ENCODE data around the gene ZFAND2A. TPM values are rescaled to one million over a fixed set of nuclear protein-coding genes. Genes with fewer than 3 reads are reported as not detected.
"Not testable (repeated sequence)": the region's sequence is repeated elsewhere in the genome, so short reads cannot be mapped to it uniquely, and the experiment has no call there.

The ZFAND2A gene
- 21.2 and 21.9 TPM in 2 replicates for total RNA-seq

- Mint-ChIP-seq H3K9me3 (no peaks in the 10 kb centered on the region), H3K27me3 (ENCODE audit: insufficient read depth) (no peaks in the 10 kb centered on the region), H3K27ac (peak within 1 kb of the TSS; percentile 80), H3K4me3 (peak within 1 kb of the TSS; percentile 93), H3K36me3 (ENCODE audit: low read depth) (peaks cover 17% of the 10 kb centered on the region), H3K4me1 (ENCODE audit: low read depth) (peaks cover 28% of the 10 kb centered on the region)
- intact Hi-C loops (cut with micrococcal nuclease) = loop anchor here (1.0 to 10.0 kb wide), 5 partner anchors 9 to 185 kb away; partner anchors contain the start of genes COX19 and GPR146
- DNase-seq (ENCODE audit: low spot score) = peak; percentile 99
Observed at GRCh38 chr7:1159891-1160669, at the start of gene ZFAND2A. Gene ZFAND2A (minus strand): TSS chr7:1160196. CDS start chr7:1158212, 1,984 bp downstream.

DNA sequence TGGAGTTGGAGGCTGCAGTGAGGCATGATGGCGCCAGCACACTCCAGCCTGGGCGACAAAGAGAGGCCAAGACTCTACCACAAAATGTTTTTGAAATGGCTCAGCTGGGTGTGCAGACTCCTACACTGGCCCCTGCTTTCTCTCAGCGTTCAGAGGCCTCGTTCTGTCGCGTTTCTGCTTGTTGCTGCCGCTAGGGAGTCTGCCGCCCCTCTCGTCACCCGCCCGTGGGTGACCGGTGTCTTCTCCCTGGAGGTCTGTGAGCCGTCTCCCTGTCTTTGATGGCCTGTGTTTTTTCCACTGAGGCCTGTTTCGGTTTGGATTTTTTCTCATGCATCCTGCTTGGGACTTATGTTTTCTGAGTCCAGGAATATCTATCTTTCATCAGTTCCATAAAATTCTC, 49.1 kb upstream of the ZFAND2A start:
- no peaks in the 10 kb centered on the region for H3K36me3 Mint-ChIP-seq (ENCODE audit: low read depth)
- H3K4me1 Mint-ChIP-seq (ENCODE audit: low read depth) = no peaks in the 10 kb centered on the region
- intact Hi-C loops (cut with micrococcal nuclease) = no loop called here
- no peak overlapping the region for H3K4me3 Mint-ChIP-seq
- H3K27me3 Mint-ChIP-seq (ENCODE audit: insufficient read depth) = peaks cover 31% of the 10 kb centered on the region
- H3K27ac Mint-ChIP-seq = no peak overlapping the region
- no peaks in the 10 kb centered on the region for H3K9me3 Mint-ChIP-seq
- no peak for DNase-seq (ENCODE audit: low spot score)

GRCh38 chr7:1205742-1206141, 45.7 kb upstream of the ZFAND2A start:
- not testable (repeated sequence) for H3K4me3 Mint-ChIP-seq; DNase-seq (ENCODE audit: low spot score); H3K36me3 Mint-ChIP-seq (ENCODE audit: low read depth)

GRCh38 chr7:1204460-1205140, 44.6 kb upstream of the ZFAND2A start:
- DNase-seq (ENCODE audit: low spot score) = no peak
- H3K4me1 Mint-ChIP-seq (ENCODE audit: low read depth) = no peaks in the 10 kb centered on the region
- intact Hi-C loops (cut with micrococcal nuclease) = no loop called here
- no peaks in the 10 kb centered on the region for H3K9me3 Mint-ChIP-seq
- peaks cover 5% of the 10 kb centered on the region for H3K27me3 Mint-ChIP-seq (ENCODE audit: insufficient read depth)
- H3K36me3 Mint-ChIP-seq (ENCODE audit: low read depth) = no peaks in the 10 kb centered on the region
- H3K4me3 Mint-ChIP-seq = no peak overlapping the region
- H3K27ac Mint-ChIP-seq = no peak overlapping the region

More at GRCh38 chr7:1205742-1206141, 45.7 kb upstream of the ZFAND2A start:
- H3K4me1 Mint-ChIP-seq (ENCODE audit: low read depth); H3K9me3 Mint-ChIP-seq; intact Hi-C loops (cut with micrococcal nuclease); H3K27ac Mint-ChIP-seq: not testable (repeated sequence)
- peaks cover 14% of the 10 kb centered on the region for H3K27me3 Mint-ChIP-seq (ENCODE audit: insufficient read depth)

- H3K27ac Mint-ChIP-seq; H3K4me3 Mint-ChIP-seq; H3K9me3 Mint-ChIP-seq; intact Hi-C loops (cut with micrococcal nuclease); H3K27me3 Mint-ChIP-seq (ENCODE audit: insufficient read depth); DNase-seq (ENCODE audit: low spot score); H3K4me1 Mint-ChIP-seq (ENCODE audit: low read depth); H3K36me3 Mint-ChIP-seq (ENCODE audit: low read depth): not testable (repeated sequence)
Observed at GRCh38 chr7:1202914-1203313, 42.9 kb upstream of the ZFAND2A start.

GRCh38 chr7:1201916-1202315, 41.9 kb upstream of the ZFAND2A start:
- no peak for DNase-seq (ENCODE audit: low spot score)
- Mint-ChIP-seq H3K9me3 (no peaks in the 10 kb centered on the region), H3K36me3 (ENCODE audit: low read depth) (no peaks in the 10 kb centered on the region), H3K27me3 (ENCODE audit: insufficient read depth) (no peaks in the 10 kb centered on the region), H3K4me1 (ENCODE audit: low read depth) (no peaks in the 10 kb centered on the region), H3K27ac (no peak overlapping the region), H3K4me3 (no peak overlapping the region)
- intact Hi-C loops (cut with micrococcal nuclease) = no loop called here

DNA sequence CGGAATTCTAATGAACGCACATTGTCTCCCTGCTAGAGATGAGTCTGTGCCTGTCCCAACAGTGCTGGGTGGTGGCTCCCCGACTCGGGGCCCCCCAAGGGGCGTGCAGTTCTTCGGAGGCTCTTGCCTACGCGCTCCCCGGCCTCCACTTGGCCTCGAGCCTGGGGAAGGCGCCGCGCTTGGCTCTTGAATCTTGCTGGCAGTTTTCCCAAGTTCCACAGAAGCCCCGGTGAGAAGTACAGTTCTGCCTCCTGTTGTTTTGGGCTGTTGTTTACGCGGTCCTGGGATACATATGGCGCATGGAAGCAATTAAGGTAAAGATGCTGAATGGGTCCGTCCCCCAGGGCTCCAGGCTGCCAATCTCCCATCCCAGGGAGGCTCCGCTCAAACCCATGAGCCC, 40.0 kb upstream of the ZFAND2A start:
- Mint-ChIP-seq H3K4me1 (ENCODE audit: low read depth) (no peaks in the 10 kb centered on the region), H3K9me3 (no peaks in the 10 kb centered on the region), H3K4me3 (no peak overlapping the region), H3K27me3 (ENCODE audit: insufficient read depth) (peaks cover 3% of the 10 kb centered on the region), H3K36me3 (ENCODE audit: low read depth) (no peaks in the 10 kb centered on the region), H3K27ac (no peak overlapping the region)
- intact Hi-C loops (cut with micrococcal nuclease) = no loop called here
- DNase-seq (ENCODE audit: low spot score) = no peak

DNA sequence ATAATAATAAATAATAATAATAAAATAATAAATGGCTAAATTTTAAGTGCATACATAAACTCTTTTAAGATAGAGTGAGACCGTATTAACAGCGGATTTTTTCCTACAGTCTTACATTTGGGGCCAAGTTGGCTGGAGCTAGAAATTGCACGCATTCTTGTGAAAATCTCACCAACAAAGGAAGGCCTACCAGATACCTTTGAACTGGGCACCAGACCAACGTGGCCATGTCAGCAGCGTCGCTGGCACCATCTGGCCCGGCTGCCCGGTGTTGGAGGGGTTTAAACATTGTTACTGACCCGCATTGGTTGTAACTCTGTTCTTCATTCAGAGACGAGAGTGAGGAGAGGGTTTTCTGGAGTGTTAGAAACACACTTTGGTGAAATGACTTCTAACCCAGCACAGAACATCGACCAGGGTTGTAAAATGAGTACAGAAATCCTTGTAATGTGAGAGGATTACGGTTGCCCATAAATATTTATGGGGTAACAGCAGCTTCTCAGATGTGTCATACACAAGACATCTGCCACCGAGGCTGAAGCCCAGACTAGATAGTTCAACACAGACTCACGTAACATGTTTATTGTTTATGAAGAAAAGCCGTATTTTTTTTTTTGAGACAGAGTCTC, 38.1 kb upstream of the ZFAND2A start:
- Mint-ChIP-seq H3K36me3 (ENCODE audit: low read depth) (no peaks in the 10 kb centered on the region), H3K27me3 (ENCODE audit: insufficient read depth) (peaks cover 3% of the 10 kb centered on the region), H3K4me3 (no peak overlapping the region), H3K4me1 (ENCODE audit: low read depth) (no peaks in the 10 kb centered on the region), H3K9me3 (no peaks in the 10 kb centered on the region), H3K27ac (no peak overlapping the region)
- intact Hi-C loops (cut with micrococcal nuclease) = no loop called here
- no peak for DNase-seq (ENCODE audit: low spot score)

DNA sequence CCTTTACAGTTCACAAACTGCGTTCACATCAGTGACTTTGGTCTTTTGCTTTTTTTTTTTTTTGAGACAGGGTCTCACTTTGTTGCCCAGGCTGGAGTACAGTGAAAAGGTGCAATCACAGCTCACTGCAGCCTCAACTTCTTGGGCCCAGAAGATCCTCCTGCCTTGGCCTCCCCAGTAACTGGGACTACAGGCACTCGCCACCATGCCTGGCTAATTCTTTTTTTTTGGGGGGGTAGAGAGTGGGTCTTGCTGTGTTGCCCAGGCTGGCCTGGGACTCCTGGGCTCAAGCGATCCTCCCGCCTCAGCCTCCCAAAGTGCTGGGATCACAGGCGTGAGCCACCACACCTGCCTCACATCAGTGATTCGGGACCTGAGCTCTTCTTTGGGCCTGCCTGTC, 37.0 kb upstream of the ZFAND2A start:
- no peak overlapping the region for H3K4me3 Mint-ChIP-seq
- peaks cover 3% of the 10 kb centered on the region for H3K27me3 Mint-ChIP-seq (ENCODE audit: insufficient read depth)
- H3K9me3 Mint-ChIP-seq = peaks cover 4% of the 10 kb centered on the region
- H3K27ac Mint-ChIP-seq = no peak overlapping the region
- peaks cover 5% of the 10 kb centered on the region for H3K36me3 Mint-ChIP-seq (ENCODE audit: low read depth)
- intact Hi-C loops (cut with micrococcal nuclease) = no loop called here
- no peak for DNase-seq (ENCODE audit: low spot score)
- peaks cover 10% of the 10 kb centered on the region for H3K4me1 Mint-ChIP-seq (ENCODE audit: low read depth)

DNA sequence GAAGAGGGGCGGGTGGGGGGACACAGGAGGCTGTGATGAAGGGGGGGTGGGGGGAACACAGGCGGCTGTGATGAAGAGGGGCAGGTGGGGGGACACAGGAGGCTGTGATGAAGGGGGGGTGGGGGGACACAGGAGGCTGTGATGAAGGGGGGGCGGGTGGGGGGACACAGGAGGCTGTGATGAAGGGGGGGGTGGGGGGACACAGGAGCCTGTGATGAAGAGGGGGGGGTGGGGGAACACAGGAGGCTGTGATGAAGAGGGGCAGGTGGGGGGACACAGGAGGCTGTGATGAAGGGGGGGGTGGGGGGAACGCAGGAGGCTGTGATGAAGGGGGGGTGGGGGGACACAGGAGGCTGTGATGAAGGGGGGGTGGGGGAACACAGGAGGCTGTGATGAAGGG, 36.4 kb upstream of the ZFAND2A start:
- intact Hi-C loops (cut with micrococcal nuclease) = not testable (repeated sequence)

GRCh38 chr7:1193593-1194424, 33.8 kb upstream of the ZFAND2A start:
- peaks cover 3% of the 10 kb centered on the region for H3K27me3 Mint-ChIP-seq (ENCODE audit: insufficient read depth)
- H3K4me1 Mint-ChIP-seq (ENCODE audit: low read depth) = peaks cover 27% of the 10 kb centered on the region
- H3K9me3 Mint-ChIP-seq = peaks cover 14% of the 10 kb centered on the region
- no peak overlapping the region for H3K27ac Mint-ChIP-seq
- intact Hi-C loops (cut with micrococcal nuclease) = loop anchor here (5.0 kb wide), 1 partner anchor 238 kb away; no protein-coding TSS in a partner anchor
- no peak for DNase-seq (ENCODE audit: low spot score)
- peaks cover 12% of the 10 kb centered on the region for H3K36me3 Mint-ChIP-seq (ENCODE audit: low read depth)
- H3K4me3 Mint-ChIP-seq = no peak overlapping the region

More for the DNA sequence above, 36.4 kb upstream of the ZFAND2A start:
- H3K4me3 Mint-ChIP-seq; H3K36me3 Mint-ChIP-seq (ENCODE audit: low read depth); H3K27ac Mint-ChIP-seq; DNase-seq (ENCODE audit: low spot score); H3K27me3 Mint-ChIP-seq (ENCODE audit: insufficient read depth); H3K9me3 Mint-ChIP-seq: not testable (repeated sequence)
- H3K4me1 Mint-ChIP-seq (ENCODE audit: low read depth) = peaks cover 15% of the 10 kb centered on the region

DNA sequence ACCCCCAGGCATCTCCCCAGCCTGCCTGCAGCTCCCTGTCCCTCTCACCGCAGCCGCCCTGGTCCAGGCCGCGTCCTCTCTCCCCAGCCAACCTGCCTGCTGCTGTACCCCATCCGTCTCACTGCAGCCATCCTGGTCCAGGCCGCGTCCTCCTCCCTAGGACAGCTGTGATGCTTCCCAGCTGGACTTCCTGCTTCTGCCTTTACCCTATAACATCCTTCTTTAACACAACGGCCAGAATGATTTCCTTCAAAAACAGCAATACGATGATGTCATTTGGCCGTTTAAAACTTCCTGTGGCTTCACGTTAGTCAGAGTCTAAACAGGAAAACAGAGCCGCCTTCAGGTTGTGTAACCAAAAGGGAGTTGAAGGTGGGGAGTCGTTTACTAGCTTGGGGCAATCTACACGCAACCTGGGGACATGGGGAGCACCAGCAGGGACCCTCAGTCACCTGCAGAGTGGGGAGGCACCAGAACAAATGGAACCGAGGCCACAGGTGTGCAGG, 32.2 kb upstream of the ZFAND2A start:
- Mint-ChIP-seq H3K4me1 (ENCODE audit: low read depth) (peaks cover 31% of the 10 kb centered on the region), H3K36me3 (ENCODE audit: low read depth) (peaks cover 13% of the 10 kb centered on the region), H3K4me3 (peak overlapping the region; percentile 82), H3K27me3 (ENCODE audit: insufficient read depth) (peaks cover 6% of the 10 kb centered on the region), H3K9me3 (peaks cover 19% of the 10 kb centered on the region), H3K27ac (peak overlapping the region; percentile 96)
- peak; percentile 38 for DNase-seq (ENCODE audit: low spot score)
- intact Hi-C loops (cut with micrococcal nuclease) = loop anchor here (5.0 kb wide), 1 partner anchor 240 kb away; no protein-coding TSS in a partner anchor

All from activated T-helper 1 cell treated with anti-CD3 and anti-CD28 coated beads, Interleukin-12 subunit alpha, Interleukin-12 subunit beta, Interleukin-2, Interleukin-4 antibody, amounts not matched to agents 30 ng/mL and 10 ng/mL and 1 ng/mL, durations not matched to agents 14 hours and 24 hours and 36 hours (primary cell).